ENCODE results near the gene ZNF384. TPM values are rescaled to one million over a fixed set of nuclear protein-coding genes. Genes with fewer than 3 reads are reported as not detected.
A peak's percentile ranks its signal among the peaks of the same experiment; 100 is the strongest.

ZNF384 gene
- total and polyA plus RNA-seq, 10 of the 15 experiments (the other 5 are each of a cell fraction or from before 2014, with no cell fraction given) = 0.46 to 81.5 (median 30.5) TPM

- 0 out of 2 replicates have a peak, but pooled peaks have one; percentile 6 for TF ChIP-seq RB1 (IDR thresholded peaks at IDR 0.05; ENCODE audit: borderline replicate concordance)
- no peak; the same call in 1 of the 2 replicates for TF ChIP-seq ZNF217 (IDR thresholded peaks at IDR 0.05)
- no peak for TF ChIP-seq MTA3 (IDR thresholded peaks at IDR 0.05; ENCODE audit: borderline replicate concordance, low read length)
- TF ChIP-seq EED (IDR thresholded peaks at IDR 0.05; ENCODE audit: low read depth) = no peak
- no peak for TF ChIP-seq TARDBP (IDR thresholded peaks at IDR 0.05; ENCODE audit: borderline replicate concordance)
- no peak for TF ChIP-seq NFYA (IDR thresholded peaks at IDR 0.05; ENCODE audit: borderline replicate concordance, low read depth, low read length)
- TF ChIP-seq, protein P1, sequence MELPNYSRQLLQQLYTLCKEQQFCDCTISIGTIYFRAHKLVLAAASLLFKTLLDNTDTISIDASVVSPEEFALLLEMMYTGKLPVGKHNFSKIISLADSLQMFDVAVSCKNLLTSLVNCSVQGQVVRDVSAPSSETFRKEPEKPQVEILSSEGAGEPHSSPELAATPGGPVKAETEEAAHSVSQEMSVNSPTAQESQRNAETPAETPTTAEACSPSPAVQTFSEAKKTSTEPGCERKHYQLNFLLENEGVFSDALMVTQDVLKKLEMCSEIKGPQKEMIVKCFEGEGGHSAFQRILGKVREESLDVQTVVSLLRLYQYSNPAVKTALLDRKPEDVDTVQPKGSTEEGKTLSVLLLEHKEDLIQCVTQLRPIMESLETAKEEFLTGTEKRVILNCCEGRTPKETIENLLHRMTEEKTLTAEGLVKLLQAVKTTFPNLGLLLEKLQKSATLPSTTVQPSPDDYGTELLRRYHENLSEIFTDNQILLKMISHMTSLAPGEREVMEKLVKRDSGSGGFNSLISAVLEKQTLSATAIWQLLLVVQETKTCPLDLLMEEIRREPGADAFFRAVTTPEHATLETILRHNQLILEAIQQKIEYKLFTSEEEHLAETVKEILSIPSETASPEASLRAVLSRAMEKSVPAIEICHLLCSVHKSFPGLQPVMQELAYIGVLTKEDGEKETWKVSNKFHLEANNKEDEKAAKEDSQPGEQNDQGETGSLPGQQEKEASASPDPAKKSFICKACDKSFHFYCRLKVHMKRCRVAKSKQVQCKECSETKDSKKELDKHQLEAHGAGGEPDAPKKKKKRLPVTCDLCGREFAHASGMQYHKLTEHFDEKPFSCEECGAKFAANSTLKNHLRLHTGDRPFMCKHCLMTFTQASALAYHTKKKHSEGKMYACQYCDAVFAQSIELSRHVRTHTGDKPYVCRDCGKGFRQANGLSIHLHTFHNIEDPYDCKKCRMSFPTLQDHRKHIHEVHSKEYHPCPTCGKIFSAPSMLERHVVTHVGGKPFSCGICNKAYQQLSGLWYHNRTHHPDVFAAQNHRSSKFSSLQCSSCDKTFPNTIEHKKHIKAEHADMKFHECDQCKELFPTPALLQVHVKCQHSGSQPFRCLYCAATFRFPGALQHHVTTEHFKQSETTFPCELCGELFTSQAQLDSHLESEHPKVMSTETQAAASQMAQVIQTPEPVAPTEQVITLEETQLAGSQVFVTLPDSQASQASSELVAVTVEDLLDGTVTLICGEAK (IDR thresholded peaks at IDR 0.05; ENCODE audit: borderline replicate concordance) = 0 out of 2 replicates have a peak, but pooled peaks have one; percentile 4
- no peak for TF ChIP-seq SREBF1 (IDR thresholded peaks at IDR 0.05; ENCODE audit: low read length)
- TF ChIP-seq CREB1 (IDR thresholded peaks at IDR 0.05; ENCODE audit: low read depth) = no peak
- TF ChIP-seq CEBPB (IDR thresholded peaks at IDR 0.05; ENCODE audit: borderline replicate concordance in 1 of 2, low read depth in 2 of 2, low read length in 2 of 2) = no peak
- TF ChIP-seq ATF7 (IDR thresholded peaks at IDR 0.05; ENCODE audit: low read depth) = peak; percentile 94
- TF ChIP-seq MTA2 (IDR thresholded peaks at IDR 0.05; ENCODE audit: low read depth) = peak; percentile 90
- TF ChIP-seq CHD4 (IDR thresholded peaks at IDR 0.05) = no peak
- no peak for TF ChIP-seq BRCA1 (IDR thresholded peaks at IDR 0.05; ENCODE audit: low read depth, low read length)
- peak; percentile 39; the same call in 1 of the 2 replicates for TF ChIP-seq ZNF207 (IDR thresholded peaks at IDR 0.05; ENCODE audit: borderline replicate concordance)
- peak; percentile 29; the same call in 1 of the 3 replicates for TF ChIP-seq POU2F2 (IDR thresholded peaks at IDR 0.05; ENCODE audit: borderline replicate concordance, low read depth, low read length)
- peak; percentile 88 for TF ChIP-seq RUNX3 (IDR thresholded peaks at IDR 0.05; ENCODE audit: low read length)
- TF ChIP-seq NRF1 (conservative IDR thresholded peaks at IDR 0.05; ENCODE audit: low read depth, low read length) = no peak
- peak; percentile 49; the same call in 1 of the 2 replicates for TF ChIP-seq PAX5 (IDR thresholded peaks at IDR 0.05; ENCODE audit: borderline replicate concordance, low read depth, low read length)
- TF ChIP-seq PAX8 (IDR thresholded peaks at IDR 0.05) = no peak
- TF ChIP-seq, protein P2, sequence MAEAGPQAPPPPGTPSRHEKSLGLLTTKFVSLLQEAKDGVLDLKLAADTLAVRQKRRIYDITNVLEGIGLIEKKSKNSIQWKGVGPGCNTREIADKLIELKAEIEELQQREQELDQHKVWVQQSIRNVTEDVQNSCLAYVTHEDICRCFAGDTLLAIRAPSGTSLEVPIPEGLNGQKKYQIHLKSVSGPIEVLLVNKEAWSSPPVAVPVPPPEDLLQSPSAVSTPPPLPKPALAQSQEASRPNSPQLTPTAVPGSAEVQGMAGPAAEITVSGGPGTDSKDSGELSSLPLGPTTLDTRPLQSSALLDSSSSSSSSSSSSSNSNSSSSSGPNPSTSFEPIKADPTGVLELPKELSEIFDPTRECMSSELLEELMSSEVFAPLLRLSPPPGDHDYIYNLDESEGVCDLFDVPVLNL (IDR thresholded peaks at IDR 0.05; ENCODE audit: low read depth, low read length) = no peak
- TF ChIP-seq IRF4 (IDR thresholded peaks at IDR 0.05; ENCODE audit: low read depth, low read length) = no peak
- TF ChIP-seq BCLAF1 (IDR thresholded peaks at IDR 0.05) = no peak
Observed at GRCh38 chr12:6635375-6635855, 53.8 kb downstream of the ZNF384 start (continued).
